Spleen (tissue), 13 donors: ENCODE results near the gene CTDSPL. TPM values are rescaled to one million over a fixed set of nuclear protein-coding genes. Genes with fewer than 3 reads are reported as not detected.
A peak's percentile ranks its signal among the peaks of the same experiment; 100 is the strongest.
"Not testable (repeated sequence)": the region's sequence is repeated elsewhere in the genome, so short reads cannot be mapped to it uniquely, and the experiment has no call there.

Experiments used
- DNase-seq: peaks from one replicate; pipeline ENCODE4 v3.0.0-alpha.2; 2020
- H3K27ac ChIP-seq, 8 donors: fragments of 200-600 bp; sonication (generic) in 7 of 8; 1 replicate in 4 of 8; 2 replicates in 4 of 8; pipeline versions ENCODE4 v1.5.0 to v1.8.0; 2016 to 2021; ENCODE audit warnings: inconsistent platforms in 4 of 8, mild to moderate bottlenecking in 4 of 8, moderate library complexity in 1 of 8
- H3K27me3 ChIP-seq, 7 donors: fragments of 200-600 bp; sonication (generic) in 6 of 7; replicated peaks in 1 of 7; 1 replicate in 4 of 7; 2 replicates in 3 of 7; pipeline versions ENCODE4 v1.5.0 to v1.8.0; 2016 to 2021; ENCODE audit warnings: inconsistent platforms in 3 of 7, mild to moderate bottlenecking in 1 of 7
- H3K36me3 ChIP-seq, 6 donors: fragments of 200-600 bp; sonication (generic) in 5 of 6; 1 replicate in 4 of 6; 2 replicates in 2 of 6; pipeline versions ENCODE4 v1.5.0 to v1.8.0; 2016 to 2021; ENCODE audit warnings: inconsistent platforms in 2 of 6
- H3K4me1 ChIP-seq, 6 donors: fragments of 200-600 bp; sonication (generic) in 5 of 6; 1 replicate in 3 of 6; 2 replicates in 3 of 6; pipeline versions ENCODE4 v1.5.0 to v1.8.0; 2016 to 2021; ENCODE audit warnings: inconsistent platforms in 3 of 6
- H3K4me3 ChIP-seq, 8 donors: fragments of 200-600 bp; sonication (generic) in 7 of 8; 1 replicate in 4 of 8; 2 replicates in 4 of 8; pipeline versions ENCODE4 v1.5.0 to v1.8.0; 2016 to 2021; ENCODE audit warnings: inconsistent platforms in 4 of 8, mild to moderate bottlenecking in 4 of 8, moderate library complexity in 2 of 8
- H3K9me3 ChIP-seq, 8 donors: fragments of 200-600 bp; sonication (generic) in 7 of 8; 1 replicate in 4 of 8; 2 replicates in 4 of 8; pipeline versions ENCODE4 v1.5.0 to v1.8.0; 2016 to 2021; ENCODE audit warnings: inconsistent platforms in 4 of 8
- CTCF ChIP-seq, 11 experiments: fragments of 200-600 bp in 7 of 11; fragments of 450-650 bp in 4 of 11; sonication (generic) in 4 of 11; IDR thresholded peaks in 8 of 11; conservative IDR thresholded peaks in 3 of 11; 1 replicate in 7 of 11; 2 replicates in 4 of 11; pipeline versions ENCODE4 v1.4.0 to v1.8.0; 2016 to 2021; ENCODE audit warnings: antibody characterized with exemption in 11 of 11, inconsistent platforms in 4 of 11, mild to moderate bottlenecking in 1 of 11
- POLR2A ChIP-seq, 3 donors: fragments of 450-650 bp; IDR thresholded peaks; one replicate each; pipeline ENCODE4 v1.5.1; 2017; ENCODE audit warnings: antibody characterized with exemption in 3 of 3, mild to moderate bottlenecking in 1 of 3
- POLR2AphosphoS5 ChIP-seq, 3 donors: sonication (generic); formaldehyde crosslinking; IDR thresholded peaks; one replicate each; pipeline ENCODE4 v1.5.1; 2017; ENCODE audit warnings: antibody characterized with exemption in 3 of 3
- WGBS, 5 donors: extraction: QIAGEN DNeasy Blood & Tissue Kit in 3 of 5; methylation state at CpG; one replicate each; pipeline versions ENCODE4 v1.1.5 to v1.1.7; 2013 to 2018; 5-methylcytosine and 5-hydroxymethylcytosine counted together
- intact Hi-C: fragments of 100-400 bp; cut with DNase I; formaldehyde crosslinking; loops from one replicate; pipeline ENCODE4 v1.15.0; 2023; ENCODE audit warnings: low total_unique reads
- long read RNA-seq, 2 donors: transcript quantifications; one replicate each; lab custom pipeline, GENCODE V29; 2026
- polyA plus RNA-seq, 3 donors: library from polyadenylated mRNA; stranded (reverse); fragments of 200-250 nt; gene quantifications; one replicate each; pipeline ENCODE4 v1.2.1, GENCODE V29; 2013
- total RNA-seq, 7 donors: library from RNA; depleted of rRNA in 3 of 7; stranded (reverse); fragments of >200 nt in 3 of 7; fragmentation: NEBNext Ultra II Directional in 4 of 7; extraction: Animal tissue kit (Norgen Biotek cat#: 25700) in 4 of 7; gene quantifications; one replicate each; pipeline versions ENCODE4 v1.1.0 to v1.2.1, GENCODE V29; 2016 to 2021
- donor health status: healthy with polysubstance abuse.
- donor health status: DM: no; HTN: no; CAD: no; lungs with moderate emphysema.
- donor health status: DM: no; HTN: no; CAD: no.
- donor health status: Bipolar disorder and iron deficiency.
- donor health status: healthy.
- donor health status: DM: no; HTN: no; CAD: no.
- donor health status: DM: yes; HTN: yes; CAD: no.

Gene CTDSPL
- total RNA-seq = 10 to 100 TPM; 20.8 to 46.0 (median 31.8) TPM
- polyA plus RNA-seq = 1 to 10 TPM; 3.9 to 8.7 (median 4.6) TPM
- long read RNA-seq, donor 1, full-length matches to known transcripts = 15 of 23 reads
- long read RNA-seq, donor 1, partial matches to known transcripts = 8 of 23 reads
- long read RNA-seq, donor 1, other reads (novel, unspliced or antisense) = 0 of 23 reads
- long read RNA-seq, donor 2, full-length matches to known transcripts = 7 of 7 reads
- long read RNA-seq, donor 2, partial matches to known transcripts = 0 of 7 reads
- long read RNA-seq, donor 2, other reads (novel, unspliced or antisense) = 0 of 7 reads

- WGBS, 5 donors = 0 to 2% (median 1%) methylated on average over 17 to 53 of the region's 57 CpGs
These were observed at the start of gene CTDSPL for GRCh38 chr3:37861620-37862041. CTDSPL (plus strand) TSS chr3:37861880; CDS start chr3:37862200, 320 bp downstream.

GRCh38 chr3:37812499-37812896 is 49.2 kb upstream of the CTDSPL start:
- intact Hi-C loops = no loop called here
- Histone ChIP-seq H3K9me3 (no peaks in the 10 kb centered on the region), H3K4me1 (peaks cover 0 to 23% (median 6%) of the 10 kb centered on the region in 6 donors), H3K27me3 (no peaks in the 10 kb centered on the region), H3K27ac (no peak overlapping the region), H3K4me3 (no peak overlapping the region), H3K36me3 (peaks cover 0 to 78% (median 0%) of the 10 kb centered on the region in 6 donors)
- 82 to 96% (median 93%) methylated on average over 4 of the region's 4 CpGs for WGBS, 5 donors
- TF ChIP-seq POLR2AphosphoS5 (IDR thresholded peaks at IDR 0.05) (no peak), CTCF (IDR thresholded peaks at IDR 0.05 in 8 of 11, conservative IDR thresholded peaks at IDR 0.05 in 3 of 11) (no peak), POLR2A (IDR thresholded peaks at IDR 0.05) (no peak)
- no peak for DNase-seq

More at GRCh38 chr3:37861620-37862041, at the start of gene CTDSPL:
- H3K27ac ChIP-seq = peak within 1 kb of the TSS; percentile 19 to 86 (median 76)
- peaks cover 4 to 56% (median 31%) of the 10 kb centered on the region in 6 donors for H3K4me1 ChIP-seq
- TF ChIP-seq CTCF (IDR thresholded peaks at IDR 0.05 in 8 of 11, conservative IDR thresholded peaks at IDR 0.05 in 3 of 11) = no peak
- TF ChIP-seq POLR2A (IDR thresholded peaks at IDR 0.05) = no peak
- TF ChIP-seq POLR2AphosphoS5 (IDR thresholded peaks at IDR 0.05) = peak in 1 of 3 donors; percentile 16
- peak within 1 kb of the TSS; percentile 45 to 77 (median 58) for H3K4me3 ChIP-seq
- no peaks in the 10 kb centered on the region for H3K36me3 ChIP-seq
- H3K9me3 ChIP-seq = no peaks in the 10 kb centered on the region
- DNase-seq = peak; percentile 85
- peaks cover 0 to 42% (median 6%) of the 10 kb centered on the region in 7 donors for H3K27me3 ChIP-seq
- intact Hi-C loops = no loop called here

GRCh38 chr3:37813403-37813802 is 48.3 kb upstream of the CTDSPL start:
- Histone ChIP-seq H3K4me3 (no peak overlapping the region), H3K27me3 (no peaks in the 10 kb centered on the region), H3K36me3 (peaks cover 0 to 72% (median 0%) of the 10 kb centered on the region in 6 donors), H3K27ac (no peak overlapping the region), H3K9me3 (no peaks in the 10 kb centered on the region), H3K4me1 (peaks cover 0 to 23% (median 6%) of the 10 kb centered on the region in 6 donors)
- TF ChIP-seq POLR2A (IDR thresholded peaks at IDR 0.05) (no peak), POLR2AphosphoS5 (IDR thresholded peaks at IDR 0.05) (no peak), CTCF (IDR thresholded peaks at IDR 0.05 in 8 of 11, conservative IDR thresholded peaks at IDR 0.05 in 3 of 11) (no peak)
- 58 to 80% (median 74%) methylated on average over 1 of the region's 1 CpG for WGBS, 5 donors
- no peak for DNase-seq
- intact Hi-C loops = no loop called here

GRCh38 chr3:37814547-37814946 is 47.1 kb upstream of the CTDSPL start:
- Histone ChIP-seq H3K27ac (no peak overlapping the region), H3K9me3 (no peaks in the 10 kb centered on the region), H3K4me3 (no peak overlapping the region), H3K27me3 (no peaks in the 10 kb centered on the region), H3K4me1 (peaks cover 0 to 26% (median 6%) of the 10 kb centered on the region in 6 donors), H3K36me3 (peaks cover 0 to 74% (median under 1%) of the 10 kb centered on the region in 6 donors)
- DNase-seq = no peak
- TF ChIP-seq POLR2A (IDR thresholded peaks at IDR 0.05) (no peak), CTCF (IDR thresholded peaks at IDR 0.05 in 8 of 11, conservative IDR thresholded peaks at IDR 0.05 in 3 of 11) (peak in 1 of 11 experiments; percentile 12), POLR2AphosphoS5 (IDR thresholded peaks at IDR 0.05) (no peak)
- WGBS, 5 donors = 62 to 89% (median 82%) methylated on average over 2 of the region's 2 CpGs
- intact Hi-C loops = no loop called here

GRCh38 chr3:37815156-37815555 is 46.5 kb upstream of the CTDSPL start:
- H3K27me3 ChIP-seq, intact Hi-C loops, H3K4me3 ChIP-seq, H3K9me3 ChIP-seq, H3K27ac ChIP-seq, DNase-seq: not testable (repeated sequence)
- peaks cover 0 to 26% (median 6%) of the 10 kb centered on the region in 6 donors for H3K4me1 ChIP-seq
- 90 to 97% (median 96%) methylated on average over 9 of the region's 9 CpGs for WGBS, 5 donors
- H3K36me3 ChIP-seq = peaks cover 0 to 75% (median 2%) of the 10 kb centered on the region in 6 donors
